WTC11 (cell line): ENCODE results near the gene SPEF1.

Source experiments
- ATF1 ChIP-seq: sonication (generic); formaldehyde crosslinking; IDR thresholded peaks from 2 replicates; pipeline ENCODE4 v1.8.1; 2023; ENCODE audit warnings: mild to moderate bottlenecking, moderate library complexity, missing genetic modification reagents
- MXD4 ChIP-seq: fragments of 250-450 bp; sonication (Bioruptor Pico); IDR thresholded peaks from 2 replicates; pipeline ENCODE4 v1.8.0; 2021; ENCODE audit warnings: mild to moderate bottlenecking, moderate library complexity, borderline replicate concordance
- MYBL2 ChIP-seq: sonication (generic); formaldehyde crosslinking; IDR thresholded peaks from 2 replicates; pipeline ENCODE4 v1.8.1; 2023; ENCODE audit warnings: mild to moderate bottlenecking, moderate library complexity, missing genetic modification reagents
- NR1H2 ChIP-seq: sonication (generic); formaldehyde crosslinking; IDR thresholded peaks from 2 replicates; pipeline ENCODE4 v1.9.0; 2021; ENCODE audit warnings: mild to moderate bottlenecking, moderate library complexity, missing genetic modification reagents
- TF ChIP-seq, protein P1 (sequence below): sonication (generic); formaldehyde crosslinking; IDR thresholded peaks from 2 replicates; pipeline ENCODE4 v1.8.0; 2022; ENCODE audit warnings: missing genetic modification reagents
- TF ChIP-seq, protein P2 (sequence below): fragments of 200-600 bp; IDR thresholded peaks from 2 replicates; pipeline ENCODE4 v1.8.0; 2022; ENCODE audit warnings: antibody characterized with exemption
- TF ChIP-seq, protein P3 (sequence below): sonication (generic); formaldehyde crosslinking; conservative IDR thresholded peaks from 2 replicates; pipeline ENCODE4 v1.8.1; 2023; ENCODE audit warnings: mild to moderate bottlenecking, low read depth, missing genetic modification reagents, moderate library complexity
- TF ChIP-seq, protein P4 (sequence below): sonication (generic); formaldehyde crosslinking; IDR thresholded peaks from 2 replicates; pipeline ENCODE4 v1.8.1; 2022; ENCODE audit warnings: low read depth, missing genetic modification reagents, borderline replicate concordance
- TF ChIP-seq, protein P5 (sequence below): sonication (generic); formaldehyde crosslinking; IDR thresholded peaks from 2 replicates; pipeline ENCODE4 v1.8.0; 2022; ENCODE audit warnings: mild to moderate bottlenecking, missing genetic modification reagents
- TF ChIP-seq, protein P6 (sequence below): sonication (generic); formaldehyde crosslinking; IDR thresholded peaks from 2 replicates; pipeline ENCODE4 v1.8.0; 2022; ENCODE audit warnings: mild to moderate bottlenecking, missing genetic modification reagents
- TF ChIP-seq, protein P7 (sequence below): sonication (generic); formaldehyde crosslinking; IDR thresholded peaks from 2 replicates; pipeline ENCODE4 v1.8.0; 2023; ENCODE audit warnings: mild to moderate bottlenecking, missing genetic modification reagents

DNA sequence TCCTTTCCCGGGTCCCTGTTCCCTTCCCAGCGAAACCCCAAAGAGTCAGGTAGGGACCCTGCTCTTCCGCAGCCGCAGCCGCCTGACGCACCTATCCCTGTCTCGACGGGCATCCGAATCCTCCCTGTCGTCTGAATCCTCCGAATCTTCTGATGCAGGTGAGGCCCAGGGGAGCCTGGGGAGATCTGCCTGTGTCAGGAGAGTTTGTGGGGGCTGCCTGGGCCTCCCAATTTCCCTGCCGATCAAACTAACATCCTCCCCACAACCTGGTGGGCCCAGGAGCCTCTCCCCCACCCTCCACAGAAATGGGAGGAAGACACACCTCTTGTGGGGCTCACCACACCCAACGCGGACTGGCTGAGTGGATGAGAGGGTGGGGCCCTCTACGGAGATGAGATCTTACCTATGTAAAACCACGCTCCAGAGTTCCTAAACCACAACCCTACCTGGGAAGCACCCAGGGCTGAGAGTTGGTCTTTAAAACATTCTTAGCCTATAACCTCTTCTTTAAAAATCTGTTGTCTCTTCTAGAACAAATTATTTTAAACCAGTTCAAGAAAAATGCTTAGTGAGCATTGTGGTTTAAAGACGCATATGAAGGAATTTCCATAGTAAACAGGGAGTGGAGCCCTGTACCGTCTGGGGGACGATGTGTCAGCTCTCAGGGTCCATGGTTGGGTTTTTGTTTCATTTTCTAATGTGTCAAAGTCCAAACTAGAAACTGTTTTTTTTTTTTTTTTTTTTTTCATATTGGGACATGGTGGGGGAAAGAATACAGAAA is 16.5 kb upstream of the SPEF1 start:
- TF ChIP-seq, protein P1, sequence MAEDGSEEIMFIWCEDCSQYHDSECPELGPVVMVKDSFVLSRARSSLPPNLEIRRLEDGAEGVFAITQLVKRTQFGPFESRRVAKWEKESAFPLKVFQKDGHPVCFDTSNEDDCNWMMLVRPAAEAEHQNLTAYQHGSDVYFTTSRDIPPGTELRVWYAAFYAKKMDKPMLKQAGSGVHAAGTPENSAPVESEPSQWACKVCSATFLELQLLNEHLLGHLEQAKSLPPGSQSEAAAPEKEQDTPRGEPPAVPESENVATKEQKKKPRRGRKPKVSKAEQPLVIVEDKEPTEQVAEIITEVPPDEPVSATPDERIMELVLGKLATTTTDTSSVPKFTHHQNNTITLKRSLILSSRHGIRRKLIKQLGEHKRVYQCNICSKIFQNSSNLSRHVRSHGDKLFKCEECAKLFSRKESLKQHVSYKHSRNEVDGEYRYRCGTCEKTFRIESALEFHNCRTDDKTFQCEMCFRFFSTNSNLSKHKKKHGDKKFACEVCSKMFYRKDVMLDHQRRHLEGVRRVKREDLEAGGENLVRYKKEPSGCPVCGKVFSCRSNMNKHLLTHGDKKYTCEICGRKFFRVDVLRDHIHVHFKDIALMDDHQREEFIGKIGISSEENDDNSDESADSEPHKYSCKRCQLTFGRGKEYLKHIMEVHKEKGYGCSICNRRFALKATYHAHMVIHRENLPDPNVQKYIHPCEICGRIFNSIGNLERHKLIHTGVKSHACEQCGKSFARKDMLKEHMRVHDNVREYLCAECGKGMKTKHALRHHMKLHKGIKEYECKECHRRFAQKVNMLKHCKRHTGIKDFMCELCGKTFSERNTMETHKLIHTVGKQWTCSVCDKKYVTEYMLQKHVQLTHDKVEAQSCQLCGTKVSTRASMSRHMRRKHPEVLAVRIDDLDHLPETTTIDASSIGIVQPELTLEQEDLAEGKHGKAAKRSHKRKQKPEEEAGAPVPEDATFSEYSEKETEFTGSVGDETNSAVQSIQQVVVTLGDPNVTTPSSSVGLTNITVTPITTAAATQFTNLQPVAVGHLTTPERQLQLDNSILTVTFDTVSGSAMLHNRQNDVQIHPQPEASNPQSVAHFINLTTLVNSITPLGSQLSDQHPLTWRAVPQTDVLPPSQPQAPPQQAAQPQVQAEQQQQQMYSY (CRISPR knock-in tag) = no peak
- TF ChIP-seq NR1H2 (CRISPR knock-in tag) = no peak
- TF ChIP-seq, protein P2, sequence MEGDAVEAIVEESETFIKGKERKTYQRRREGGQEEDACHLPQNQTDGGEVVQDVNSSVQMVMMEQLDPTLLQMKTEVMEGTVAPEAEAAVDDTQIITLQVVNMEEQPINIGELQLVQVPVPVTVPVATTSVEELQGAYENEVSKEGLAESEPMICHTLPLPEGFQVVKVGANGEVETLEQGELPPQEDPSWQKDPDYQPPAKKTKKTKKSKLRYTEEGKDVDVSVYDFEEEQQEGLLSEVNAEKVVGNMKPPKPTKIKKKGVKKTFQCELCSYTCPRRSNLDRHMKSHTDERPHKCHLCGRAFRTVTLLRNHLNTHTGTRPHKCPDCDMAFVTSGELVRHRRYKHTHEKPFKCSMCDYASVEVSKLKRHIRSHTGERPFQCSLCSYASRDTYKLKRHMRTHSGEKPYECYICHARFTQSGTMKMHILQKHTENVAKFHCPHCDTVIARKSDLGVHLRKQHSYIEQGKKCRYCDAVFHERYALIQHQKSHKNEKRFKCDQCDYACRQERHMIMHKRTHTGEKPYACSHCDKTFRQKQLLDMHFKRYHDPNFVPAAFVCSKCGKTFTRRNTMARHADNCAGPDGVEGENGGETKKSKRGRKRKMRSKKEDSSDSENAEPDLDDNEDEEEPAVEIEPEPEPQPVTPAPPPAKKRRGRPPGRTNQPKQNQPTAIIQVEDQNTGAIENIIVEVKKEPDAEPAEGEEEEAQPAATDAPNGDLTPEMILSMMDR = no peak
- TF ChIP-seq, protein P3, sequence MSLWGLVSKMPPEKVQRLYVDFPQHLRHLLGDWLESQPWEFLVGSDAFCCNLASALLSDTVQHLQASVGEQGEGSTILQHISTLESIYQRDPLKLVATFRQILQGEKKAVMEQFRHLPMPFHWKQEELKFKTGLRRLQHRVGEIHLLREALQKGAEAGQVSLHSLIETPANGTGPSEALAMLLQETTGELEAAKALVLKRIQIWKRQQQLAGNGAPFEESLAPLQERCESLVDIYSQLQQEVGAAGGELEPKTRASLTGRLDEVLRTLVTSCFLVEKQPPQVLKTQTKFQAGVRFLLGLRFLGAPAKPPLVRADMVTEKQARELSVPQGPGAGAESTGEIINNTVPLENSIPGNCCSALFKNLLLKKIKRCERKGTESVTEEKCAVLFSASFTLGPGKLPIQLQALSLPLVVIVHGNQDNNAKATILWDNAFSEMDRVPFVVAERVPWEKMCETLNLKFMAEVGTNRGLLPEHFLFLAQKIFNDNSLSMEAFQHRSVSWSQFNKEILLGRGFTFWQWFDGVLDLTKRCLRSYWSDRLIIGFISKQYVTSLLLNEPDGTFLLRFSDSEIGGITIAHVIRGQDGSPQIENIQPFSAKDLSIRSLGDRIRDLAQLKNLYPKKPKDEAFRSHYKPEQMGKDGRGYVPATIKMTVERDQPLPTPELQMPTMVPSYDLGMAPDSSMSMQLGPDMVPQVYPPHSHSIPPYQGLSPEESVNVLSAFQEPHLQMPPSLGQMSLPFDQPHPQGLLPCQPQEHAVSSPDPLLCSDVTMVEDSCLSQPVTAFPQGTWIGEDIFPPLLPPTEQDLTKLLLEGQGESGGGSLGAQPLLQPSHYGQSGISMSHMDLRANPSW (CRISPR knock-in tag) = no peak
- TF ChIP-seq, protein P4, sequence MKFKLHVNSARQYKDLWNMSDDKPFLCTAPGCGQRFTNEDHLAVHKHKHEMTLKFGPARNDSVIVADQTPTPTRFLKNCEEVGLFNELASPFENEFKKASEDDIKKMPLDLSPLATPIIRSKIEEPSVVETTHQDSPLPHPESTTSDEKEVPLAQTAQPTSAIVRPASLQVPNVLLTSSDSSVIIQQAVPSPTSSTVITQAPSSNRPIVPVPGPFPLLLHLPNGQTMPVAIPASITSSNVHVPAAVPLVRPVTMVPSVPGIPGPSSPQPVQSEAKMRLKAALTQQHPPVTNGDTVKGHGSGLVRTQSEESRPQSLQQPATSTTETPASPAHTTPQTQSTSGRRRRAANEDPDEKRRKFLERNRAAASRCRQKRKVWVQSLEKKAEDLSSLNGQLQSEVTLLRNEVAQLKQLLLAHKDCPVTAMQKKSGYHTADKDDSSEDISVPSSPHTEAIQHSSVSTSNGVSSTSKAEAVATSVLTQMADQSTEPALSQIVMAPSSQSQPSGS = no peak
- no peak for TF ChIP-seq ATF1 (CRISPR knock-in tag)
- TF ChIP-seq, protein P5, sequence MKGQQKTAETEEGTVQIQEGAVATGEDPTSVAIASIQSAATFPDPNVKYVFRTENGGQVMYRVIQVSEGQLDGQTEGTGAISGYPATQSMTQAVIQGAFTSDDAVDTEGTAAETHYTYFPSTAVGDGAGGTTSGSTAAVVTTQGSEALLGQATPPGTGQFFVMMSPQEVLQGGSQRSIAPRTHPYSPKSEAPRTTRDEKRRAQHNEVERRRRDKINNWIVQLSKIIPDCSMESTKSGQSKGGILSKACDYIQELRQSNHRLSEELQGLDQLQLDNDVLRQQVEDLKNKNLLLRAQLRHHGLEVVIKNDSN (CRISPR knock-in tag) = no peak
- TF ChIP-seq MYBL2 (CRISPR knock-in tag) = no peak
- TF ChIP-seq, protein P6, sequence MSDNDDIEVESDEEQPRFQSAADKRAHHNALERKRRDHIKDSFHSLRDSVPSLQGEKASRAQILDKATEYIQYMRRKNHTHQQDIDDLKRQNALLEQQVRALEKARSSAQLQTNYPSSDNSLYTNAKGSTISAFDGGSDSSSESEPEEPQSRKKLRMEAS (CRISPR knock-in tag) = no peak
- TF ChIP-seq, protein P7, sequence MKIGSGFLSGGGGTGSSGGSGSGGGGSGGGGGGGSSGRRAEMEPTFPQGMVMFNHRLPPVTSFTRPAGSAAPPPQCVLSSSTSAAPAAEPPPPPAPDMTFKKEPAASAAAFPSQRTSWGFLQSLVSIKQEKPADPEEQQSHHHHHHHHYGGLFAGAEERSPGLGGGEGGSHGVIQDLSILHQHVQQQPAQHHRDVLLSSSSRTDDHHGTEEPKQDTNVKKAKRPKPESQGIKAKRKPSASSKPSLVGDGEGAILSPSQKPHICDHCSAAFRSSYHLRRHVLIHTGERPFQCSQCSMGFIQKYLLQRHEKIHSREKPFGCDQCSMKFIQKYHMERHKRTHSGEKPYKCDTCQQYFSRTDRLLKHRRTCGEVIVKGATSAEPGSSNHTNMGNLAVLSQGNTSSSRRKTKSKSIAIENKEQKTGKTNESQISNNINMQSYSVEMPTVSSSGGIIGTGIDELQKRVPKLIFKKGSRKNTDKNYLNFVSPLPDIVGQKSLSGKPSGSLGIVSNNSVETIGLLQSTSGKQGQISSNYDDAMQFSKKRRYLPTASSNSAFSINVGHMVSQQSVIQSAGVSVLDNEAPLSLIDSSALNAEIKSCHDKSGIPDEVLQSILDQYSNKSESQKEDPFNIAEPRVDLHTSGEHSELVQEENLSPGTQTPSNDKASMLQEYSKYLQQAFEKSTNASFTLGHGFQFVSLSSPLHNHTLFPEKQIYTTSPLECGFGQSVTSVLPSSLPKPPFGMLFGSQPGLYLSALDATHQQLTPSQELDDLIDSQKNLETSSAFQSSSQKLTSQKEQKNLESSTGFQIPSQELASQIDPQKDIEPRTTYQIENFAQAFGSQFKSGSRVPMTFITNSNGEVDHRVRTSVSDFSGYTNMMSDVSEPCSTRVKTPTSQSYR = no peak
- TF ChIP-seq MXD4 = no peak
